ENCODE results near the gene RAI2. TPM values are rescaled to one million over a fixed set of nuclear protein-coding genes. Genes with fewer than 3 reads are reported as not detected.

Gene RAI2
- total and polyA plus RNA-seq, 2 experiments from 2014 or later = 0.83 to 0.99 TPM

DNA sequence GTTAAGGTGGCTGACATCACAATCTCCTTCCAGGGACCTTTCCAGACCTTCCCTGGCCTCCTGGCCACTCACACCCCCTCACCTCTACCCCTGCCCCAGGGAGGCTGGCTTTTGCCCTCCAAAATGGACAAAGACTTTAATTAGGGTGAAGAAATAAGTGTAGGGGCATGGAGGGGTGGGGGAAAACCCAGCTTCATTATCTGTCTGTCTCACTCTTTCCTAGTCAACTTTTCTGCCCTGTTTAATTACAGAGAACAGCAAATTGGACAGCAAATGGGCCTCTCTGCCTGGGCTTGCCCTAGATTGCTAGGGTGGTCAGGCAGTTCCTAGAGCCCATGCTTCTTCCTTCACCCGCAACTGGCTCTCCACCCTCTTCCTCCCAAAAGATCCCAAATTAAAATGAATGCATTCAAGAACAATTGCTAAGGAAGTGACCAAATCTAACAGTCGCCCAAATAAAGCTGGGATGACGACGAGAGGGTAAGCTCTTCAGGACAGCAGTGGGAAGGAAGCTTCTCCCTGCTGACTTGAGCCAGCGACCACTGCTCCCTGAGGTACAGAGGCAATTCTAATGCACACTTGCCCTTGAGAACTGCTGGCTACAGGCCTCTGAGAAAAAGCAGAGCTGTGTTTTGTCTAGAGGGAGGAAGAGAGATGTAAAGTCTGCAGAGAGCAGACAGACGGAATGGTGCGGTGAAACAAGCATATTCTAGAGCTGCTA is 12.4 kb downstream of the RAI2 start:
- H3K79me2 ChIP-seq (replicated peaks; ENCODE audit: insufficient read depth) = no peaks in the 10 kb centered on the region
- no peak for DNase-seq (ENCODE audit: low spot score)
- H3K36me3 Mint-ChIP-seq (ENCODE audit: low read depth) = no peaks in the 10 kb centered on the region
- H2AFZ ChIP-seq = no peak overlapping the region
- no peaks in the 10 kb centered on the region for H3K9me2 ChIP-seq (ENCODE audit: insufficient read depth)
- H3F3A ChIP-seq (replicated peaks; ENCODE audit: low read depth) = no peaks in the 10 kb centered on the region
- no peak overlapping the region for H3K4me3 Mint-ChIP-seq
- H3K4me3 ChIP-seq = no peak overlapping the region
- H3K9me3 Mint-ChIP-seq = no peaks in the 10 kb centered on the region
- no peak for ATAC-seq
- no peak overlapping the region for H3K27ac ChIP-seq (ENCODE audit: low read depth)
- peaks cover 13% of the 10 kb centered on the region for H3K4me1 Mint-ChIP-seq
- H3K27ac Mint-ChIP-seq = no peak overlapping the region
- H3K27me3 Mint-ChIP-seq (ENCODE audit: insufficient read depth, low read depth, poor library complexity) = no peaks in the 10 kb centered on the region
- no peaks in the 10 kb centered on the region for H3K27me3 ChIP-seq (ENCODE audit: insufficient read depth)
- H3K4me1 ChIP-seq (ENCODE audit: insufficient read depth) = no peaks in the 10 kb centered on the region
- no peak overlapping the region for H3K4me2 ChIP-seq
- H3K36me3 ChIP-seq (ENCODE audit: insufficient read depth) = no peaks in the 10 kb centered on the region
- no peaks in the 10 kb centered on the region for H4K20me1 ChIP-seq (replicated peaks; ENCODE audit: insufficient read depth)
- TF ChIP-seq ZNF331 (CRISPR knock-in tag; IDR thresholded peaks at IDR 0.05; ENCODE audit: low read depth) = no peak
- no peak for TF ChIP-seq EZH2phosphoT487 (IDR thresholded peaks at IDR 0.05; ENCODE audit: unreplicated experiment)
- TF ChIP-seq STAT1 (IDR thresholded peaks at IDR 0.05; ENCODE audit: unreplicated experiment) = no peak
- no peak for TF ChIP-seq REST (IDR thresholded peaks at IDR 0.05; ENCODE audit: unreplicated experiment)
- TF ChIP-seq, protein P1, sequence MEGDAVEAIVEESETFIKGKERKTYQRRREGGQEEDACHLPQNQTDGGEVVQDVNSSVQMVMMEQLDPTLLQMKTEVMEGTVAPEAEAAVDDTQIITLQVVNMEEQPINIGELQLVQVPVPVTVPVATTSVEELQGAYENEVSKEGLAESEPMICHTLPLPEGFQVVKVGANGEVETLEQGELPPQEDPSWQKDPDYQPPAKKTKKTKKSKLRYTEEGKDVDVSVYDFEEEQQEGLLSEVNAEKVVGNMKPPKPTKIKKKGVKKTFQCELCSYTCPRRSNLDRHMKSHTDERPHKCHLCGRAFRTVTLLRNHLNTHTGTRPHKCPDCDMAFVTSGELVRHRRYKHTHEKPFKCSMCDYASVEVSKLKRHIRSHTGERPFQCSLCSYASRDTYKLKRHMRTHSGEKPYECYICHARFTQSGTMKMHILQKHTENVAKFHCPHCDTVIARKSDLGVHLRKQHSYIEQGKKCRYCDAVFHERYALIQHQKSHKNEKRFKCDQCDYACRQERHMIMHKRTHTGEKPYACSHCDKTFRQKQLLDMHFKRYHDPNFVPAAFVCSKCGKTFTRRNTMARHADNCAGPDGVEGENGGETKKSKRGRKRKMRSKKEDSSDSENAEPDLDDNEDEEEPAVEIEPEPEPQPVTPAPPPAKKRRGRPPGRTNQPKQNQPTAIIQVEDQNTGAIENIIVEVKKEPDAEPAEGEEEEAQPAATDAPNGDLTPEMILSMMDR (conservative IDR thresholded peaks at IDR 0.05; ENCODE audit: low read depth in 2 of 2) = no peak
- no peak for TF ChIP-seq NANOG (IDR thresholded peaks at IDR 0.05; ENCODE audit: borderline replicate concordance)
- TF ChIP-seq JUNB (IDR thresholded peaks at IDR 0.05; ENCODE audit: unreplicated experiment) = no peak
- no peak for TF ChIP-seq ETS1 (IDR thresholded peaks at IDR 0.05)
- TF ChIP-seq CREB1 (CRISPR knock-in tag; IDR thresholded peaks at IDR 0.05; ENCODE audit: low read depth) = no peak
- TF ChIP-seq ZNF462 (CRISPR knock-in tag; IDR thresholded peaks at IDR 0.05) = no peak
- no peak for TF ChIP-seq ZNF114 (CRISPR knock-in tag; IDR thresholded peaks at IDR 0.05)
- TF ChIP-seq POLR2AphosphoS5 (IDR thresholded peaks at IDR 0.05; ENCODE audit: low read depth) = no peak
- TF ChIP-seq EZH2 (IDR thresholded peaks at IDR 0.05; ENCODE audit: low read depth, unreplicated experiment) = no peak
